Measurements from ENCODE around the gene MON1A. TPM values are rescaled to one million over a fixed set of nuclear protein-coding genes. Genes with fewer than 3 reads are reported as not detected.
A peak's percentile ranks its signal among the peaks of the same experiment; 100 is the strongest.

MON1A gene
- total RNA-seq, 2 experiments from 2014 or later: 11.7 to 12.2 TPM

DNA sequence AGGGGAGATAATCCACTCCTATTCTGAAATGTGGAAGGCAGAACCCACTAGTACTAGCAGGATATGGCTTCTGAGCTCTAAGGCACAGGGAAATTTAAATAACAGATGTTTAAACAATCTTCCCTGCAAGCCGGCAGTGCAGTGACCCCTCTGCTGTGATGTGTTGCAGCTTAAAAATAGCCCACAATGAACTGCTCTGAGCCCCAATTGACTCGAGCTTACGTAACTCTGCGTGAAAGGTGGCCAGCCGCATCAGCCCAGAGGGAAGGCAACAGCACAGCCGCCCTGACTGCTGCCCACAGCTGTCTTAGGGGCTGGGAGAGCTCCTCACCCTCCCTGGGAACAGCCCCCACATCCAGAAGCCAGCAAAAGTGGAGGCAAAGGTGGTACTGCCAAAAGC, 47.4 kb downstream of the MON1A start:
- H3K27me3 Mint-ChIP-seq: no peaks in the 10 kb centered on the region
- H3K9me3 Mint-ChIP-seq: no peaks in the 10 kb centered on the region
- DNase-seq: no peak
- no peak overlapping the region for H3K27ac Mint-ChIP-seq
- H3K4me1 Mint-ChIP-seq: no peaks in the 10 kb centered on the region
- no peaks in the 10 kb centered on the region for H3K36me3 Mint-ChIP-seq
- H3K4me3 Mint-ChIP-seq: no peak overlapping the region

DNA sequence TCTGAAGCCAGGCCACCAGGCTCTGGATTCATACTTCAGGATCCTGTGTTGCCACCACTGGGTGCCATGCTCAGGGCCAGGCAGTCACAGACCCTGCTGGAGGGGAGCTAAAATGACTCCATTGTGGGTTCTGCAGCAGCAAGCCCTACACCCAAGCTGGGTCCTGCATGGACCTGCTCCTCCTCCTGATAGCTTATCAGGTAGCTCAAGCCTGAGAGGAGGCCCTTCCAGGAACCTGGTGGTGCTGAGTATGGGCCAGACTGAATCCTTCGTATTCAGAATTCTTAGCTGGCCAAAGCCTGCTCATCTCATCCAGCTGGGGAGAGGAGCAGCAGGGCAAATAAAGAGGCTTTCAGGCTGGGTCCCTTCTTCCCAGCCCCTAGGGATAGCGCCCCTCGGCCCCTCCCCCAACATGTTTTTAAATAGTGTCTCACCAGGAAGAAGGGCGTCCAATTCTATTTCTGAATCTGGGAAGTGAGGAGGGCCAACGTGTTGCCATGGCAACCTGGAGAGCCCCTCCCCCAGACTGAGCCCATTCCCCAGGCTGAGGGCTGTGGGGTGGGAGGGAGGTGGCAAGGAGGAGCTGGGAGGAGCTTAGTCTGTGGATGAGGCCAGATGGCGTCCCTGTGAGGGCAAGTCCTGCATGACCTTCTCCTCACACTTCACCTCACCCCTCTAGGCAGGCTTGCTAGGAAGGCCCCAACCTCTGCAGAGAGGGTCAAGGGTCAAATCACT, 48.9 kb downstream of the MON1A start:
- H3K27me3 Mint-ChIP-seq: no peaks in the 10 kb centered on the region
- no peak for DNase-seq
- no peak overlapping the region for H3K4me3 Mint-ChIP-seq
- no peaks in the 10 kb centered on the region for H3K4me1 Mint-ChIP-seq
- no peak overlapping the region for H3K27ac Mint-ChIP-seq
- no peaks in the 10 kb centered on the region for H3K36me3 Mint-ChIP-seq
- no peaks in the 10 kb centered on the region for H3K9me3 Mint-ChIP-seq

DNA sequence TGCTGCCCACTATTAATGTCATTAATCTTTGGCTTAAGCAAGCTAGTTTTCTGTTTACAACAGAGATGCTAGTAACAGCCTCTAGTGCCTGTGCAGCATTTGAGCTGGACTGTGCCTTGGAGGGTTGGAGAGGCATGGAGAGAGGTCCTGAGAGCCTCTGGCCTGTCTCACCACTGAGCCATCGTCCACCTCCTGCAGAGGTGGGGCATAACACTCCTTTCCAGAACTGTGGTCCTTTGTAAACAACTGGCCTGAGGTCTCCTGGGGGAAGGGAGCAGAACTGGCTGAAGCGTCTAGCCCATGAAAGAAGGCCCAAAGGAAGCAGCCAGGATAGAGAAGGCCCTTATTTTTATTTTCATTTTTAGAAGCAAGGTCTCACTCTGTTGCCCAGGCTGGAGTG, 49.9 kb downstream of the MON1A start:
- Mint-ChIP-seq H3K4me3 (no peak overlapping the region), H3K9me3 (no peaks in the 10 kb centered on the region), H3K27ac (no peak overlapping the region), H3K4me1 (no peaks in the 10 kb centered on the region), H3K36me3 (no peaks in the 10 kb centered on the region), H3K27me3 (no peaks in the 10 kb centered on the region)
- DNase-seq: no peak

DNA sequence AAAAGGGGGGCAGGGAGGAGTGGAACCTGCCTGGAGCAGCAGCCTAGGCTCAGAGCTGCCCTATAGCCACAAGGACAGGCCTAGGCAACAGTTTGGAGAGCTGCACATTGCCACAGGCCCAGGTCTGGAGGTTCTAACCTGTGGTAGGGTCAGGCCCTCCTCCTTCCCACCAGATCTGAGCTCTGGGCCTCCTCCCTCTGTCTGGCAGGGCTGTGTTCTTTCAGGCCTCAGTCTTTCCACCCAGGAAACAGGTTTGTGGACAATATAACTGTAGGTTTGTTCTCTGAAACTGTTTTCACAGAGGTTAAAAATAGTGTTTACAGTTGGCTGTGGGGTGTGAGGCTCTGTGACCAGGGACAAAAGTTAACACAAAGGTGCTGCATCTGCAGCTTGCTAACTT, 50.9 kb downstream of the MON1A start:
- Mint-ChIP-seq H3K36me3 (no peaks in the 10 kb centered on the region), H3K27me3 (no peaks in the 10 kb centered on the region), H3K27ac (no peak overlapping the region), H3K9me3 (no peaks in the 10 kb centered on the region), H3K4me3 (no peak overlapping the region), H3K4me1 (no peaks in the 10 kb centered on the region)
- no peak for DNase-seq

DNA sequence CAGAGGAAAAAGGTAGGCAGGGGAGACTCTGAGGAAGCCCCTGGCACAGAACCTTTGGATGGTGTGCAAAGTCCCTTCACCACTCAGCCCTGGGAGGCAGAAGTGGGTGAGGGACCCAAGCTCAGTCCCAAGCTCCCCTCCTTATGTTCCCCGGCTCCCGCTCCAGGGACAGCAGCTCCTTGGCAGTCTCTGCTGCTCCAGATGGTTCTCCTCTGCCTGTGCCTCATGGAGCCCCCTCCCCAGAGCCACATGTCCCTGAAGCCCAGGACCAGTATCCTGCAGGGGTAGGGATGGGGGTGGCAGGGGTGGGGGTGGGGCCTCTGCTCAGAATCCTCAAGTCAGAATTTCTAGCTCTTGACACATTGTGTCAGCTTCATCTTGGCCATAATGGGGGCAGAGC, 51.9 kb downstream of the MON1A start:
- no peaks in the 10 kb centered on the region for H3K9me3 Mint-ChIP-seq
- no peak overlapping the region for H3K27ac Mint-ChIP-seq
- H3K36me3 Mint-ChIP-seq: no peaks in the 10 kb centered on the region
- no peak for DNase-seq
- no peaks in the 10 kb centered on the region for H3K27me3 Mint-ChIP-seq
- H3K4me1 Mint-ChIP-seq: no peaks in the 10 kb centered on the region
- no peak overlapping the region for H3K4me3 Mint-ChIP-seq

DNA sequence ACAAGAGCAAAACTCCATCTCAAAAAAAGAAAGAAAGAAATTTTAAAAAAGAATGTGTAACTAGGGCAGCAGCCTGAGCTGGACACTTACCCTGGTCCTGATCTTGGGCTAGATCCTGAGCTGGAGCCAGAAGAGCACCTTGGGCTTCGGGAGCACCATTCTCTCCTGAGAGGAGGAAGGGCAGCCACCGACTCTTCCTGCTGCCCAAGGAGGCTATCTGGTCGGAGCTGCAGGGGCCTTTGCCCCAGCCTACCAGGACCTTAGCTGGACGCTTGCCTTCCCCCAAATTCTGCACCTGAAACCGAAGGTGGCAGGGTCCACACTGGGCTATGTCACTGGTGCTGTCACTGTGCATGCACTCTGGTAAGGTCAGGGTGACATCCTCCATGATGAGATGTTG, 53.0 kb downstream of the MON1A start:
- H3K36me3 Mint-ChIP-seq: no peaks in the 10 kb centered on the region
- no peak overlapping the region for H3K27ac Mint-ChIP-seq
- H3K27me3 Mint-ChIP-seq: no peaks in the 10 kb centered on the region
- no peaks in the 10 kb centered on the region for H3K4me1 Mint-ChIP-seq
- no peaks in the 10 kb centered on the region for H3K9me3 Mint-ChIP-seq
- no peak overlapping the region for H3K4me3 Mint-ChIP-seq
- no peak for DNase-seq

DNA sequence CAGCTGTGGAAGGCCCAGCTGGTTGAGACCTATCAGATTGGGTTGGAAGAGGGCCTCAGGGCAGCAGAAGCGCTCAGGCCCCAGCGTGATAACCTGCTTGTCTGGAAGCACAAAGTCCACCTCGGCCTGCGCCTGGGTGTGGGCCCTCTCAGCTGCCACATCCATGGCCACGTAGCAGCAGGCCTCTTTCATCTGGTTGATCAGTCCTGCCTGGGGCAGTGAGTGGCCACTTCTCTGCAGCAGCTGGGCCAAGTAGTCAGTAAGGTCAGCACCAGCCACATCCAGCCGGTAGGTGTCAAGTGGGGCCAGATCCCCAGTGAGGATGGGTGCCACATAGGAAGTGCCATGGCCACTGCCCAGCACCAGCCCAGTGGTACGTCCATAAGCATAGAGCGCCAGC, 56.0 kb downstream of the MON1A start:
- DNase-seq: no peak
- Mint-ChIP-seq H3K36me3 (no peaks in the 10 kb centered on the region), H3K27me3 (peaks cover 6% of the 10 kb centered on the region), H3K27ac (no peak overlapping the region), H3K9me3 (no peaks in the 10 kb centered on the region), H3K4me3 (no peak overlapping the region), H3K4me1 (peaks cover 1% of the 10 kb centered on the region)

DNA sequence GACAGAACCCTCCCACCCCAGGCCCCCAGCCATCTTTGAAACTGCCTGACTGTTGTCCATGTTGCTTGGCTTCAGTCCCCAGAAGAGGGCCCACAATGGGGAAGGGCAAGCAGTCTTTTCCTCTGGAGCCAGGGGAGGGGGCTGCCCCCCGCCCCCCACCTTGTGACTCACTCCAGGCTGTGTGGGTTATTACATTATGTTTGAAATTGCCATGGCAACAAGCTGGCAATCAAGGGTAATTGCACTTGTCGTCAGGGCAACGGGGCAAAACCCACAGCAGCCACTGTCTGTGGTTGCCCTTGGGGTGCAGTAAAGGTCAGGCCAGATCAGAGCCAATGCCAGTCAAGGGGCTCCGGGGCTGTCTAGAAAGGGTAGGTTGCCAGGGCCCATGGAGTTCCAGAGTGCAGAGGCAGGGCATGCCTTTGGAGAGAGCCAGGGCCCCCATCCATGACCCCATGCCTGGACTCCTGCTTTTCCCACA, 56.8 kb downstream of the MON1A start:
- Mint-ChIP-seq H3K36me3 (no peaks in the 10 kb centered on the region), H3K27me3 (peaks cover 14% of the 10 kb centered on the region), H3K4me3 (no peak overlapping the region), H3K27ac (no peak overlapping the region), H3K9me3 (no peaks in the 10 kb centered on the region), H3K4me1 (peaks cover 3% of the 10 kb centered on the region)
- DNase-seq: peak; percentile 41

DNA sequence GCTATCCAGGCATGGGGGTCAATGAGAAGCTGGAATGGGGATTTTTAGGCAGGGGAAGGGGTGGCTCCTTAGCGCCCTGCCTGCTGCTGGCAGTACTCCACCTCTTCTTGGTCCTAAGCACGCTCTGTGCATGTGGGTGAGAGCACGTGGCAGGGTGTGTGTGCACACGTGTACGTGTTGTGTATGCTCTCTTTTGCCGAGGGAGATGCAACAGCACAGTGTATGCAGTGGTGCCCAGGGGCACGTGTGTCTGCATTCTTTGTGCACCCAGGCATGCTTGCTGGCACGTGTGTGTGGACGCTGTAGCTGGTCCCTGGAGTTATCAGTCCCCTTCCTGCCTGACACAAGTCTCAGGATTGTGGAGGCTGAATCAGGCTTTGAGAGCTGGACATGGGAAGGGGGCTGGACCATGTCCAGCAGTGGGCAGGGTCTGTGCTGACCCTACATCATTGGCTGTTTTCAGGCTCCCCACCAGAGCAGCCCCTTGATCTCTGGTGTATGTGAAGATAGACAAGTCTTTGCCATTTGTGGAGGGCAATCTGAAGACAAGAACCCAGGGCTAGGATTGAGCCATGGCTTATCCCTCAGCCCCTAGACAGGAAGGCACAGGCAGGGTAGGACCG, 58.0 kb downstream of the MON1A start:
- peaks cover 24% of the 10 kb centered on the region for H3K27me3 Mint-ChIP-seq
- DNase-seq: no peak
- H3K4me1 Mint-ChIP-seq: peaks cover 3% of the 10 kb centered on the region
- H3K4me3 Mint-ChIP-seq: no peak overlapping the region
- no peaks in the 10 kb centered on the region for H3K36me3 Mint-ChIP-seq
- H3K27ac Mint-ChIP-seq: no peak overlapping the region
- H3K9me3 Mint-ChIP-seq: no peaks in the 10 kb centered on the region

DNA sequence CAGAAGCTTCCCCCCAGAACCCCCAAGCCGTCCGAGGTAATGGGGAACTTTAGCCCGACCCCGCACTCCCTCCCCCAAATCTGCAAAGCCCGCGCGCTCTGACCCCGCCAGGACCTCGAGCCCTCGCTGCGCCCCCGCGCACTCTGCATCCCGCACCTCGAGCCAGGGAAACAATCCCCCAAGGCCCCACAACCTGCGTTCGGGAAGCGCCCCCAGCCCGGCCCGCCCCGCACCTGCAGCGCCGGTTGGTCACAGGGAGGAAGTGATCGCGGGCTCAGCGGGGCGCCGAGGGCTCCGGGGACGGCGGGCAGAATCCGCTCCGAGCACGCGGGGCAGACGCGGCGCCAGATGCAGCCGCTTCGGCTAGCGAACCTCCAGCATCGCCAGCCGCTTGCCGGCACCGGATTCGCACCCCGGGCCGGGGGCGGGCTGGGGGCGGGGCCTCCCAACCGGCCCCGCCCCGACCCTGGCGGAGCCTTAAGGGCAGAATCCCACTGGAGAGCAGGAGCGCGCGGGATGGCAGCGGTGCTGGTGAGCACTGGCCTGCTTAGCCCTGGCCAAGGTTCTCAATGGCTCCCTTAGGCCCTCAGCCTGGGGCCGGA, 60.0 kb downstream of the MON1A start, which contains the start of gene CAMKV:
CAMKV (minus strand) TSS at position 382 of the 602 bp plus-strand sequence. CDS start 7,518 bp downstream, outside the sequence.
- H3K9me3 Mint-ChIP-seq: no peaks in the 10 kb centered on the region
- peaks cover 3% of the 10 kb centered on the region for H3K4me1 Mint-ChIP-seq
- no peaks in the 10 kb centered on the region for H3K36me3 Mint-ChIP-seq
- H3K27me3 Mint-ChIP-seq: peaks cover 40% of the 10 kb centered on the region
- H3K4me3 Mint-ChIP-seq: peak within 1 kb of the TSS; percentile 32
- no peak within 1 kb of the TSS for H3K27ac Mint-ChIP-seq
- DNase-seq: peak; percentile 56

DNA sequence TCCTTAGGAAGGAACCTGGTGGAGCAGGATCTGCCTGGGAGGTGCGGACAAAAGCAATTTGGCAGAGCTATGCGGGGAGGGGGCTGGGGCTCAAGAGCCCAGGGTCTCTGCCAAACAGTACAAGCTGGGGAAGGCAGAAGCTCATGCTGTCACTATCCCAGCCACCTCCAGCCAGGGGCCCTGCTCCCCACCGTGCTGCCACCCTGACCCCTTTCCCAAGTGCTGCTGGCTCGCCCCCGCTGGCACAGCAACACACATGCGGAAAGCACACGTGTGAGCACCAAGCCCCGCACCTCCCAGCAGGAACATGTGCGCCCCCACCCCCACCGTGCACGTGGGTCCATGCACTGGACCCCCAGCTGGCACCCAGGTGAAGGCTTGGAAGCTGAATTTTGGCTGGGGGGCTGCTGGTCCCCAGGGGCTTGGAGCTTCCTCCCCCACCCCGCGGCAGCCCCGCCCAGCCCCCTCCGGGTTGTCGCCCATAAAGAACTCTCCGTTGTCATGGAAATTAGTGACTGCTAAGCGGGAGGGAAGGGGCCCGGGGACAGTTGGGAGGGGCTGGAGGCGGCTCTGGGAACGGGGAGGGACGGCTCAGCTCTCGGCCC, 60.6 kb downstream of the MON1A start:
- Mint-ChIP-seq H3K9me3 (no peaks in the 10 kb centered on the region), H3K27ac (no peak overlapping the region), H3K36me3 (no peaks in the 10 kb centered on the region), H3K27me3 (peaks cover 40% of the 10 kb centered on the region), H3K4me3 (peak overlapping the region; percentile 32), H3K4me1 (peaks cover 3% of the 10 kb centered on the region)
- peak; percentile 11 for DNase-seq

DNA sequence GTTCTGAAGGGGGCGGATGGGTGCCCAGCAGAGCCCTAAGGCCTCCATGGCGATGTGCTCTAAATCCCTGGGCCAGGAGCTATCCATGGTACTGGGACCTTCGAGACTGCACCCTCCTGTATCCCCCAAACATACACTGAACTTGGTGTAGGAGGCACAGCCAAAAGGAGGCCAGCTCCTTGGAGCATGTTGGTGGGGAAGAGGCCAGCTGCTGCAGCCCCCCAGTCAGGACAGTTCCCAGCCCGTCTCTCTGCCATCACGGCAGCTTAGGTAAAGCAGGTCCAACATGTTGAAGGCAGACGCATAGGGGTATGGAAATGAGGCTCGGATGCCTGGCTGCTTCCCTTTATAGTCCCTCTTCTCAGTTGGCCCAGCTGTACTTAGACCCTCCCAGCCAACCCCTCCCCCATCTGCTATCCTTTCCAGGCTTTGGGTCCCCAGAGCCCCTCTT, 61.7 kb downstream of the MON1A start:
- no peak overlapping the region for H3K27ac Mint-ChIP-seq
- H3K9me3 Mint-ChIP-seq: no peaks in the 10 kb centered on the region
- H3K4me1 Mint-ChIP-seq: peaks cover 3% of the 10 kb centered on the region
- H3K36me3 Mint-ChIP-seq: no peaks in the 10 kb centered on the region
- H3K27me3 Mint-ChIP-seq: peaks cover 40% of the 10 kb centered on the region
- peak; percentile 30 for DNase-seq
- peak overlapping the region; percentile 18 for H3K4me3 Mint-ChIP-seq

DNA sequence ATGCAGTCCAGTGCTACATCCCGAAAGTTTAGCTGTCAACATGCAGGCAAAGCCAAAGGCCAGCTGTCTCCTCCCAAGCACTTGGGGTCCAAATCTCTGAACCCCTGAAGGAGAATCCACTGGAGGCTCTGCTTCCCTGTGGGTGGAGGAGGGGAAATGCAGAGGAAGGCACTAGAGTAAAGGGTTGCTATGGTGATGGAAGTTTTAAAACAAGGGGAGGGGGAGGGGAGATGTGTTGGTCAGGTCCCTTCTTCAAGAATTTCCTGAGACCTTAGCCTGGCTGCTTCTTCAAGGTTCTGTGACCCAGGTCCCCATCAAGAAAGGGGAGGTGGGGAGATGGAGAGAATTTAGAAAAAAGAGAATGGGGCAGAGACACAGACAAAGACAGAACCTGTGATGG, 62.2 kb downstream of the MON1A start:
- Mint-ChIP-seq H3K9me3 (no peaks in the 10 kb centered on the region), H3K4me1 (peaks cover 3% of the 10 kb centered on the region), H3K27me3 (peaks cover 40% of the 10 kb centered on the region), H3K4me3 (no peak overlapping the region), H3K36me3 (no peaks in the 10 kb centered on the region), H3K27ac (no peak overlapping the region)
- no peak for DNase-seq

DNA sequence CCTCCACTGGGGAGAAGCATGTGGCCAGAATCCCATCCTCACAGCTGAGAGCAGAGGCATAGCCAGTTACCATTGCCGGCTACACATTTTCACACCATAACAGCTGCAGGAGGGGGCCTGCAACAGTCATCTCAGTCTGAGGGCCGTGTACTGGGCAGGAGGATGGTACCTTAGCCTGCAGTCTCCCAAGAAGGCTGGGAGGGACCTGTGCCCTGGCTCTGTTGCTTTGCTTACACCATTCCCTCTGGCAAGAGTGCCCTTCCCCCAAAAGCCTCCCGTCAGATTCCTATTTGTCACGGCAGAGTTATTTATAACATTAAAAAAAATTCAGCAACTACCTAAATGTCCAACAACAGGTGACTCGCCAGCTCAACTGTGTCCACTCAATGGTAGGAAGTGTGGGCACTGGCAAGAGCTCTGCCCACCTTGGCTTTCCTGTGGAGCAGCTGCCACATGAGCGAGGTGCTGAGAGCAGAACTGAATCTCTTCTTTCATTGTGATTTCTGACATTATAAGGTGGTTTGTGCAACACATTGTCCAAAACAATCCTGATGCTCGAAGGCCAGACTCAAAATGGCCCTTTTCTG, 64.3 kb downstream of the MON1A start:
- Mint-ChIP-seq H3K4me1 (peaks cover 2% of the 10 kb centered on the region), H3K27ac (no peak overlapping the region), H3K9me3 (no peaks in the 10 kb centered on the region), H3K4me3 (no peak overlapping the region), H3K27me3 (peaks cover 36% of the 10 kb centered on the region), H3K36me3 (no peaks in the 10 kb centered on the region)
- DNase-seq: no peak

DNA sequence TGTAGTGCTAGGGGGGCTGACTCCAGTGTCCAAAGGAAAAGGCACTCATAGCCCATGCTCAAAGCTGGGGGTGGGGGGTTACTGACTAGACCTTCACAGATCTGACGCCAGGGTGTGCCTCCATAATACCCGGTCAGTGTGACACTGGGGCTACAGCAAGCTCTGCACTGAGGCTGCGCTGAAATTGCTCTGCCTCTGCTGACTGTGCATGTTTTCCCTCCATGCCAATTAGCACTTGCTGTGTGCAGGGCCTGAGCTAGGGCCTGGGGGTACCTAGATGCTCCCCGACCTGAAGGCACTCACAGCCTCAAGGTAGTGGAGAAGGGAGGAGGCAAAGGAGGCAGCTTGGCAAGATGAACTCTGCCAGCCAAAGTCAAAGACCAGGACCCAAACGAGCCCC, 65.1 kb downstream of the MON1A start:
- Mint-ChIP-seq H3K9me3 (no peaks in the 10 kb centered on the region), H3K36me3 (no peaks in the 10 kb centered on the region), H3K4me3 (no peak overlapping the region), H3K27ac (no peak overlapping the region), H3K4me1 (peaks cover 2% of the 10 kb centered on the region), H3K27me3 (peaks cover 36% of the 10 kb centered on the region)
- no peak for DNase-seq
